NCI-H2227 (cell line): ENCODE measurements around the gene LRGUK.

Source experiments
- DNase-seq: peaks from one replicate; lab custom pipeline; 2025; ENCODE audit not compliant: unreplicated experiment; lab: John Stamatoyannopoulos, UW

The LRGUK gene

GRCh38 chr7:134182078-134182477 is 54.9 kb downstream of the LRGUK start:
- DNase-seq = no peak

GRCh38 chr7:134184767-134185166 is 57.6 kb downstream of the LRGUK start:
- no peak for DNase-seq

GRCh38 chr7:134186027-134186426 is 58.9 kb downstream of the LRGUK start:
- DNase-seq = no peak

- DNase-seq = no peak
These were observed 59.7 kb downstream of the LRGUK start for GRCh38 chr7:134186801-134187200.

GRCh38 chr7:134187893-134188292 is 60.8 kb downstream of the LRGUK start:
- no peak for DNase-seq

- DNase-seq = no peak
These were observed 61.2 kb downstream of the LRGUK start for GRCh38 chr7:134188311-134188710.

GRCh38 chr7:134189559-134189958 is 62.4 kb downstream of the LRGUK start:
- no peak for DNase-seq

GRCh38 chr7:134191876-134192275 is 64.7 kb downstream of the LRGUK start:
- no peak for DNase-seq

- DNase-seq = no peak
These were observed 66.1 kb downstream of the LRGUK start for GRCh38 chr7:134193240-134193639.

GRCh38 chr7:134195252-134195651 is 68.1 kb downstream of the LRGUK start:
- DNase-seq = no peak

GRCh38 chr7:134196439-134196838 is 69.3 kb downstream of the LRGUK start:
- DNase-seq = peak; percentile 16

- no peak for DNase-seq
These were observed 70.2 kb downstream of the LRGUK start for GRCh38 chr7:134197345-134197744.

- no peak for DNase-seq
These were observed 73.8 kb downstream of the LRGUK start for GRCh38 chr7:134200970-134201369.

GRCh38 chr7:134201569-134202261 is 74.6 kb downstream of the LRGUK start:
- no peak for DNase-seq

GRCh38 chr7:134203186-134203889 is 76.2 kb downstream of the LRGUK start:
- no peak for DNase-seq

- no peak for DNase-seq
These were observed 82.3 kb downstream of the LRGUK start for GRCh38 chr7:134209322-134210015.

GRCh38 chr7:134210227-134210626 is 83.1 kb downstream of the LRGUK start:
- no peak for DNase-seq

GRCh38 chr7:134210976-134211663 is 84.0 kb downstream of the LRGUK start:
- DNase-seq = no peak

GRCh38 chr7:134211817-134212216 is 84.7 kb downstream of the LRGUK start:
- no peak for DNase-seq

- DNase-seq = no peak
These were observed 85.7 kb downstream of the LRGUK start for GRCh38 chr7:134212576-134213546.
